ENCODE results near the gene TAF1C. TPM values are rescaled to one million over a fixed set of nuclear protein-coding genes. Genes with fewer than 3 reads are reported as not detected.

TAF1C gene
- total and polyA plus RNA-seq, 2 donors from 2014 or later, result 24.7 to 64.7 TPM

DNA sequence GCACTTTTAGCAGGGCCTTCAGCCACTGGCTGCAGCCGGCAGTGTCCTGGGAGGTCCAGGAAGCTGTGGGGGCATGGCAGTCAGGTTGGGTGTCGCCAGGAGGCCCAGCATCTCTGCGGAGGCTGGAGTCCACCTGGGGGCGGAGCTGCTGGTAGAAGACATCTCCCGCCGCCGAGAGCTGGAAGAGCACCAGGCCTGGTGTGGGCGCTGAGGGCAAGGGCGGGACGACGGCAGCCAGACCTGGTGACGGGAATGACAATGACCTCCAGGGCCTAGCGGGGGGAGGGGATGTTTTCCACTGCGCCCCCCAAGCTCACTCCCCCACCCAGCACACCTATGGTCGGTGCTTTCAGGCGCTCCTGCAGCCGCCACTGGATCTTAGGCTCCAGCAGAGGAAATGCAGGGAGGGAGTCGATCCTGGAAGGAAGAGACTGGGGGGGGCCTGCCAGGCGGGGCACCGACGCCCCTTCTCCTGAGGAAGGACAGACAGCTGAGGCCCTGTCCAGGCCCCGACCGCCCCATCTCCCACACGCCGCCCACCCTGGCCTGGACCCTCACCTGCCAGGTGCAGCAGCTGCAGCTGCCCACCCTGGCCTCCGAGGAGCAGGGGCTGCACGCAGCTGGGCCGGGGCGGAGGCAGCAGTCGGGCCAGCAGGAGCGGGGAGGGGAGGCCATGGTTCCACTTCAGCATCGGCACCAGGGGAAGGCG is 7.1 kb downstream of the TAF1C start:
- no peak for DNase-seq
- peaks cover 2 to 31% (median 3%) of the 10 kb centered on the region in 3 donors for H3K36me3 ChIP-seq (ENCODE audit: control insufficient read depth in 2 of 3, insufficient read depth in 3 of 3, low read length in 3 of 3)
- intact Hi-C loops (cut with DNase I), result no loop called here

GRCh38 chr16:84178892-84179611 is 7.8 kb downstream of the TAF1C start:
- Histone ChIP-seq H3K27ac (ENCODE audit: low read depth in 2 of 2, low read length in 2 of 2) (no peak overlapping the region), H3K4me1 (ENCODE audit: control insufficient read depth in 2 of 3, insufficient read depth in 2 of 3, low read depth in 1 of 3, low read length in 3 of 3) (peaks cover 2 to 25% (median 19%) of the 10 kb centered on the region in 3 donors), H3K9me3 (ENCODE audit: control insufficient read depth in 2 of 3, insufficient read depth in 1 of 3, low read length in 3 of 3) (no peaks in the 10 kb centered on the region), H3K4me3 (ENCODE audit: low read length in 3 of 3) (no peak overlapping the region), H3K9ac (ENCODE audit: low read length in 3 of 3) (no peak overlapping the region), H3K36me3 (ENCODE audit: control insufficient read depth in 2 of 3, insufficient read depth in 3 of 3, low read length in 3 of 3) (peaks cover under 1 to 31% (median 2%) of the 10 kb centered on the region in 3 donors), H3K27me3 (ENCODE audit: control insufficient read depth, insufficient read depth, low read length) (no peaks in the 10 kb centered on the region)
- FAIRE-seq, result no peak
- intact Hi-C loops (cut with DNase I), result no loop called here
- peak in 1 of 5 donors; percentile 78 for DNase-seq
- TF ChIP-seq CTCF (IDR thresholded peaks at IDR 0.05; ENCODE audit: borderline replicate concordance, extremely low read depth, insufficient read depth), result no peak

More for the DNA sequence above, 7.1 kb downstream of the TAF1C start:
- Histone ChIP-seq H3K27ac (ENCODE audit: low read depth in 2 of 2, low read length in 2 of 2) (no peak overlapping the region), H3K4me1 (ENCODE audit: control insufficient read depth in 2 of 3, insufficient read depth in 2 of 3, low read depth in 1 of 3, low read length in 3 of 3) (peaks cover 2 to 25% (median 19%) of the 10 kb centered on the region in 3 donors), H3K9me3 (ENCODE audit: control insufficient read depth in 2 of 3, insufficient read depth in 1 of 3, low read length in 3 of 3) (no peaks in the 10 kb centered on the region), H3K9ac (ENCODE audit: low read length in 3 of 3) (no peak overlapping the region), H3K4me3 (ENCODE audit: low read length in 3 of 3) (no peak overlapping the region), H3K27me3 (ENCODE audit: control insufficient read depth, insufficient read depth, low read length) (no peaks in the 10 kb centered on the region)
- no peak for FAIRE-seq
- TF ChIP-seq CTCF (IDR thresholded peaks at IDR 0.05; ENCODE audit: borderline replicate concordance, extremely low read depth, insufficient read depth), result no peak

- H3K9me3 ChIP-seq (ENCODE audit: control insufficient read depth in 2 of 3, insufficient read depth in 1 of 3, low read length in 3 of 3), result no peaks in the 10 kb centered on the region
- H3K4me1 ChIP-seq (ENCODE audit: control insufficient read depth in 2 of 3, insufficient read depth in 2 of 3, low read depth in 1 of 3, low read length in 3 of 3), result peaks cover 2 to 25% (median 19%) of the 10 kb centered on the region in 3 donors
- FAIRE-seq, result no peak
- peaks cover 0 to 31% (median 2%) of the 10 kb centered on the region in 3 donors for H3K36me3 ChIP-seq (ENCODE audit: control insufficient read depth in 2 of 3, insufficient read depth in 3 of 3, low read length in 3 of 3)
- no peak for TF ChIP-seq CTCF (IDR thresholded peaks at IDR 0.05; ENCODE audit: borderline replicate concordance, extremely low read depth, insufficient read depth)
- H3K9ac ChIP-seq (ENCODE audit: low read length in 3 of 3), result peak overlapping the region in 1 of 3 donors; percentile 65
- peak overlapping the region; percentile 85 to 89 for H3K27ac ChIP-seq (ENCODE audit: low read depth in 2 of 2, low read length in 2 of 2)
- no peak overlapping the region for H3K4me3 ChIP-seq (ENCODE audit: low read length in 3 of 3)
- no peak for DNase-seq
- intact Hi-C loops (cut with DNase I), result no loop called here
- no peaks in the 10 kb centered on the region for H3K27me3 ChIP-seq (ENCODE audit: control insufficient read depth, insufficient read depth, low read length)
These were observed 8.6 kb downstream of the TAF1C start for GRCh38 chr16:84178146-84178765.
